Fibroblast of villous mesenchyme (primary cell): ENCODE results near the gene MIF4GD. TPM values are rescaled to one million over a fixed set of nuclear protein-coding genes. Genes with fewer than 3 reads are reported as not detected.
A peak's percentile ranks its signal among the peaks of the same experiment; 100 is the strongest.

ENCODE experiments used
- DNase-seq: peaks from one replicate; pipeline ENCODE4 v3.0.0-alpha.2; 2010; ENCODE audit warnings: low read depth
- H3K4me3 ChIP-seq: 2 replicates; pipeline ENCODE4 v1.5.1; 2011; ENCODE audit warnings: low read depth, mild to moderate bottlenecking, low read length
- CTCF ChIP-seq: IDR thresholded peaks from 2 replicates; pipeline ENCODE4 v1.5.1; 2012; ENCODE audit warnings: low read depth, mild to moderate bottlenecking, low read length; ENCODE audit not compliant: insufficient read depth
- total RNA-seq: library from RNA; depleted of rRNA; stranded (reverse); fragments of >200 nt; gene quantifications from 2 replicates; pipeline ENCODE4 v1.2.3, GENCODE V29; 2012

MIF4GD gene
- total RNA-seq, 1 donor = 6.0 TPM

GRCh38 chr17:75315541-75316243 lies 44.7 kb upstream of the MIF4GD start:
- no peak overlapping the region for H3K4me3 ChIP-seq
- no peak for TF ChIP-seq CTCF
- DNase-seq = peak; percentile 68

- no peak overlapping the region for H3K4me3 ChIP-seq
- no peak for DNase-seq
- TF ChIP-seq CTCF = no peak
Observed at GRCh38 chr17:75313941-75314551, 43.0 kb upstream of the MIF4GD start.

GRCh38 chr17:75308732-75309629 lies 38.0 kb upstream of the MIF4GD start:
- no peak for TF ChIP-seq CTCF
- no peak for DNase-seq
- no peak overlapping the region for H3K4me3 ChIP-seq

GRCh38 chr17:75307957-75308731 lies 37.1 kb upstream of the MIF4GD start:
- DNase-seq = no peak
- no peak overlapping the region for H3K4me3 ChIP-seq
- TF ChIP-seq CTCF = no peak

- no peak for DNase-seq
- TF ChIP-seq CTCF = no peak
Observed at GRCh38 chr17:75301502-75302206, 30.6 kb upstream of the MIF4GD start.

GRCh38 chr17:75301049-75301448 lies 30.0 kb upstream of the MIF4GD start:
- DNase-seq = no peak
- no peak overlapping the region for H3K4me3 ChIP-seq
- TF ChIP-seq CTCF = no peak

More at GRCh38 chr17:75301502-75302206, 30.6 kb upstream of the MIF4GD start:
- H3K4me3 ChIP-seq = no peak overlapping the region
